ENCODE measurements around the gene ANGEL1. TPM values are rescaled to one million over a fixed set of nuclear protein-coding genes. Genes with fewer than 3 reads are reported as not detected.

Gene ANGEL1
- total and polyA plus RNA-seq, 9 of the 15 experiments (the other 6 are each of a cell fraction or from before 2014, with no cell fraction given), result 2.1 to 22.2 (median 7.3) TPM

GRCh38 chr14:76780875-76781647 lies 31.6 kb downstream of the ANGEL1 start:
- DNase-seq (ENCODE audit: extremely low read depth in 1 of 4, low spot score in 3 of 4), result no peak
- in situ Hi-C loops (cut with MboI) (loop anchor here (5.0 kb wide), 1 partner anchor 69 kb away; no protein-coding TSS in a partner anchor), intact Hi-C loops (cut with micrococcal nuclease) (no loop called here)
- no peak for FAIRE-seq
- Histone ChIP-seq H4K20me1 (replicated peaks; ENCODE audit: control insufficient read depth, insufficient read depth, low read length) (no peaks in the 10 kb centered on the region), H2AFZ (ENCODE audit: low read depth, low read length) (no peak overlapping the region), H3K27ac (ENCODE audit: extremely low read depth, low read depth, low read length) (no peak overlapping the region), H3K4me1 (replicated peaks in 1 of 2; ENCODE audit: control insufficient read depth in 2 of 2, insufficient read depth in 2 of 2, low read length in 2 of 2) (peaks cover 15 to 20% of the 10 kb centered on the region in 2 experiments), H3K4me2 (ENCODE audit: insufficient read depth, low read length) (no peak overlapping the region), H3K36me3 (ENCODE audit: control insufficient read depth, insufficient read depth, low read length) (peaks cover 12% of the 10 kb centered on the region; the same call in 2 of the 3 replicates), H3K9me1 (ENCODE audit: control insufficient read depth, insufficient read depth, low read length) (no peaks in the 10 kb centered on the region), H3K9me3 (replicated peaks; ENCODE audit: control insufficient read depth, insufficient read depth, low read depth, low read length) (no peaks in the 10 kb centered on the region), H3K4me3 (no peak overlapping the region), H3K79me2 (ENCODE audit: control insufficient read depth, insufficient read depth, low read length) (no peaks in the 10 kb centered on the region), H3K27me3 (ENCODE audit: control insufficient read depth in 2 of 2, insufficient read depth in 2 of 2, low read length in 2 of 2) (no peaks in the 10 kb centered on the region), H3K9ac (ENCODE audit: insufficient read depth in 1 of 2, low read depth in 2 of 2, low read length in 2 of 2) (peak overlapping the region in 1 of 2 experiments; percentile 35; a peak in 1 of 4 replicates)
- 83% methylated on average over 6 of the region's 11 CpGs for WGBS (ENCODE audit: insufficient coverage, low coverage, missing lambda C conversion rate)
- BruUV-seq (replicated peaks), result no TSS peak
- no peak for TF ChIP-seq KDM4B (IDR thresholded peaks at IDR 0.05; ENCODE audit: borderline replicate concordance in 2 of 2, low read depth in 1 of 2)
- TF ChIP-seq NKRF (IDR thresholded peaks at IDR 0.05; ENCODE audit: borderline replicate concordance), result no peak
- TF ChIP-seq ZNF639 (CRISPR knock-in tag; conservative IDR thresholded peaks at IDR 0.05 in 1 of 2, IDR thresholded peaks at IDR 0.05 in 1 of 2), result no peak
- TF ChIP-seq ZNF407 (IDR thresholded peaks at IDR 0.05; ENCODE audit: low read depth), result no peak
- ChIA-PET POLR2A (interaction anchor here (0.6 to 1.0 kb wide), 7 partner anchors 9 to 1092 kb away, joined by 3 to 5 read pairs (median 3); no protein-coding TSS in a partner anchor), CTCF (ENCODE audit: low intra/inter-chr PET ratio) (no interaction called here)
- ATAC-seq, result no peak

Data from K562 (cell line).